Measurements from ENCODE around the gene CCL11. TPM values are rescaled to one million over a fixed set of nuclear protein-coding genes. Genes with fewer than 3 reads are reported as not detected.

The CCL11 gene
- total RNA-seq, 4 donors from 2014 or later: not detected

- Histone ChIP-seq H3K27ac (no peak overlapping the region), H3K36me3 (no peaks in the 10 kb centered on the region), H3K27me3 (no peaks in the 10 kb centered on the region), H3K4me1 (peaks cover 45% of the 10 kb centered on the region), H3K9me3 (no peaks in the 10 kb centered on the region), H3K4me3 (no peak overlapping the region)
- WGBS: 86% methylated on average over 1 of the region's 1 CpG
- DNase-seq (ENCODE audit: low spot score in 2 of 2): no peak
- no peak for TF ChIP-seq EP300 (IDR thresholded peaks at IDR 0.05)
- TF ChIP-seq, protein P1, sequence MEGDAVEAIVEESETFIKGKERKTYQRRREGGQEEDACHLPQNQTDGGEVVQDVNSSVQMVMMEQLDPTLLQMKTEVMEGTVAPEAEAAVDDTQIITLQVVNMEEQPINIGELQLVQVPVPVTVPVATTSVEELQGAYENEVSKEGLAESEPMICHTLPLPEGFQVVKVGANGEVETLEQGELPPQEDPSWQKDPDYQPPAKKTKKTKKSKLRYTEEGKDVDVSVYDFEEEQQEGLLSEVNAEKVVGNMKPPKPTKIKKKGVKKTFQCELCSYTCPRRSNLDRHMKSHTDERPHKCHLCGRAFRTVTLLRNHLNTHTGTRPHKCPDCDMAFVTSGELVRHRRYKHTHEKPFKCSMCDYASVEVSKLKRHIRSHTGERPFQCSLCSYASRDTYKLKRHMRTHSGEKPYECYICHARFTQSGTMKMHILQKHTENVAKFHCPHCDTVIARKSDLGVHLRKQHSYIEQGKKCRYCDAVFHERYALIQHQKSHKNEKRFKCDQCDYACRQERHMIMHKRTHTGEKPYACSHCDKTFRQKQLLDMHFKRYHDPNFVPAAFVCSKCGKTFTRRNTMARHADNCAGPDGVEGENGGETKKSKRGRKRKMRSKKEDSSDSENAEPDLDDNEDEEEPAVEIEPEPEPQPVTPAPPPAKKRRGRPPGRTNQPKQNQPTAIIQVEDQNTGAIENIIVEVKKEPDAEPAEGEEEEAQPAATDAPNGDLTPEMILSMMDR (IDR thresholded peaks at IDR 0.05): no peak
- no peak for TF ChIP-seq POLR2A (IDR thresholded peaks at IDR 0.05)
- no peak for TF ChIP-seq POLR2AphosphoS5 (IDR thresholded peaks at IDR 0.05)
Measured at GRCh38 chr17:34302636-34303035, 17.1 kb downstream of the CCL11 start.

- Histone ChIP-seq H3K4me3 (no peak overlapping the region), H3K27ac (no peak overlapping the region), H3K27me3 (no peaks in the 10 kb centered on the region), H3K4me1 (peaks cover 49% of the 10 kb centered on the region), H3K9me3 (no peaks in the 10 kb centered on the region), H3K36me3 (no peaks in the 10 kb centered on the region)
- DNase-seq (ENCODE audit: low spot score in 2 of 2): no peak
- 96% methylated on average over 2 of the region's 2 CpGs for WGBS
- TF ChIP-seq POLR2AphosphoS5 (IDR thresholded peaks at IDR 0.05) (no peak), EP300 (IDR thresholded peaks at IDR 0.05) (no peak)
- TF ChIP-seq, protein P1 (IDR thresholded peaks at IDR 0.05): no peak
Measured at GRCh38 chr17:34303606-34304005, 18.1 kb downstream of the CCL11 start.

- no peaks in the 10 kb centered on the region for H3K36me3 ChIP-seq
- DNase-seq (ENCODE audit: low spot score in 2 of 2): no peak
- no peak for TF ChIP-seq POLR2AphosphoS5 (IDR thresholded peaks at IDR 0.05)
- TF ChIP-seq, protein P1 (IDR thresholded peaks at IDR 0.05): no peak
- TF ChIP-seq POLR2A (IDR thresholded peaks at IDR 0.05): no peak
- no peak for TF ChIP-seq EP300 (IDR thresholded peaks at IDR 0.05)
Measured at GRCh38 chr17:34305061-34305460, 19.5 kb downstream of the CCL11 start.

GRCh38 chr17:34305606-34306005, 20.1 kb downstream of the CCL11 start:
- H3K4me1 ChIP-seq: peaks cover 30% of the 10 kb centered on the region
- TF ChIP-seq EP300 (IDR thresholded peaks at IDR 0.05) (no peak), POLR2AphosphoS5 (IDR thresholded peaks at IDR 0.05) (no peak), POLR2A (IDR thresholded peaks at IDR 0.05) (no peak)
- TF ChIP-seq, protein P1 (IDR thresholded peaks at IDR 0.05): no peak
- no peaks in the 10 kb centered on the region for H3K9me3 ChIP-seq
- no peak overlapping the region for H3K27ac ChIP-seq
- no peak for DNase-seq (ENCODE audit: low spot score in 2 of 2)
- H3K27me3 ChIP-seq: no peaks in the 10 kb centered on the region
- H3K4me3 ChIP-seq: no peak overlapping the region
- no peaks in the 10 kb centered on the region for H3K36me3 ChIP-seq

More at GRCh38 chr17:34305061-34305460, 19.5 kb downstream of the CCL11 start:
- no peak overlapping the region for H3K27ac ChIP-seq
- H3K4me1 ChIP-seq: peaks cover 36% of the 10 kb centered on the region
- no peak overlapping the region for H3K4me3 ChIP-seq
- H3K9me3 ChIP-seq: no peaks in the 10 kb centered on the region
- 94% methylated on average over 3 of the region's 4 CpGs for WGBS
- H3K27me3 ChIP-seq: no peaks in the 10 kb centered on the region

- Histone ChIP-seq H3K27ac (no peak overlapping the region), H3K9me3 (no peaks in the 10 kb centered on the region), H3K27me3 (no peaks in the 10 kb centered on the region), H3K4me1 (peaks cover 25% of the 10 kb centered on the region), H3K4me3 (no peak overlapping the region), H3K36me3 (no peaks in the 10 kb centered on the region)
- WGBS: 62% methylated on average over 3 of the region's 3 CpGs
- TF ChIP-seq, protein P1 (IDR thresholded peaks at IDR 0.05): no peak
- TF ChIP-seq EP300 (IDR thresholded peaks at IDR 0.05): no peak
- TF ChIP-seq POLR2AphosphoS5 (IDR thresholded peaks at IDR 0.05): no peak
- TF ChIP-seq POLR2A (IDR thresholded peaks at IDR 0.05): no peak
- no peak for DNase-seq (ENCODE audit: low spot score in 2 of 2)
Measured at GRCh38 chr17:34306466-34306865, 20.9 kb downstream of the CCL11 start.
